Endothelial cell of umbilical vein (primary cell): ENCODE measurements around the gene BRF1.

Experiments
- EZH2 ChIP-seq: IDR thresholded peaks from 2 replicates; pipeline ENCODE4 v1.6.1; 2012; ENCODE audit warnings: borderline replicate concordance, low read depth, mild to moderate bottlenecking, moderate library complexity, low read length, inconsistent platforms; ENCODE audit not compliant: severe bottlenecking
- FOS ChIP-seq: IDR thresholded peaks from 2 replicates; pipeline ENCODE4 v1.6.1; 2011; ENCODE audit warnings: mild to moderate bottlenecking, low read length, moderate library complexity, borderline replicate concordance; ENCODE audit not compliant: insufficient read depth
- POLR2A ChIP-seq: IDR thresholded peaks from 2 replicates; pipeline ENCODE4 v1.6.1; 2012; ENCODE audit warnings: low read depth, mild to moderate bottlenecking, control low read depth, low read length
- POLR2AphosphoS5 ChIP-seq: IDR thresholded peaks from 2 replicates; pipeline ENCODE4 v1.6.1; 2012; ENCODE audit warnings: low read depth, mild to moderate bottlenecking, control low read depth, low read length, moderate library complexity; ENCODE audit not compliant: insufficient read depth
- TF ChIP-seq, protein P1 (sequence below), 2 donors: IDR thresholded peaks; 1 replicate in 1 of 2; 2 replicates in 1 of 2; pipeline ENCODE4 v1.5.1; 2011; ENCODE audit warnings: low read length in 2 of 2, mild to moderate bottlenecking in 2 of 2, moderate library complexity in 2 of 2, control low read depth in 1 of 2, inconsistent platforms in 1 of 2, low read depth in 1 of 2; ENCODE audit not compliant: insufficient read depth in 1 of 2; ENCODE audit errors: extremely low read depth in 1 of 2

DNA sequence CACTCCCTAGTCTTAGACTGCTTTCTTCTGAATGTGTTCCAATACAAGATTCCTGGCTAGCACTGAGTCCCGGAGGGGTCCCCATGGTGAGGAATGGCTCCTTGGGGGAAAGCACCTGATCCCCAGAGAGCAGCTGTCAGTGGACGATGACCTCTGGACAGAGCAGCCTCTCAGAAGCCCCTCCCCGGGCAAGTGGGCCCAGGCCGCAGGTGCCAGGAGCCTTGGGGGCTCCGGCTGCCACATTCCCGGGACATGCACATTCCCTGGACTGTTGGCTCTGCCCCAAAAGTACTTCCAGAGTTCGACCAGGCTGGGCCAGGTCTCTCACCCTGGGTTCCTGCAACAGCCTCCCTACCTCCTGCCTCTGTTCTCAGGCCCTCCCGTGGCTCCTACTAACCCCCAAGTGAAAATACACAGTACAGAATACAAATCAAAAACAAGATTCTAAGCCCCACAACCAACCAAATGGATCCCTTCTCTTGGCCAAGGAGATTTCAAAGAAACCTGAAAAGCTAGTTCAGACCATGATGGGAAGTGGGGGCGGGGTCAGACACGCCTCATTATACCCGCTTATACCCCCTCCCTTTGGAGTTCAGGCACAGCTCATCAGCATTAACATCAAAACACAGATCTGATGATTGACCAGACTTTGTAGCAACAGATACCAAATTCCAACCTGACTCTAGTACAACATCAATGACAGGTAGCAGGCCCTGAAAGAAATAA, 75.8 kb downstream of the BRF1 start:
- TF ChIP-seq POLR2AphosphoS5 (no peak), POLR2A (no peak), EZH2 (no peak), FOS (no peak)
- TF ChIP-seq, protein P1, sequence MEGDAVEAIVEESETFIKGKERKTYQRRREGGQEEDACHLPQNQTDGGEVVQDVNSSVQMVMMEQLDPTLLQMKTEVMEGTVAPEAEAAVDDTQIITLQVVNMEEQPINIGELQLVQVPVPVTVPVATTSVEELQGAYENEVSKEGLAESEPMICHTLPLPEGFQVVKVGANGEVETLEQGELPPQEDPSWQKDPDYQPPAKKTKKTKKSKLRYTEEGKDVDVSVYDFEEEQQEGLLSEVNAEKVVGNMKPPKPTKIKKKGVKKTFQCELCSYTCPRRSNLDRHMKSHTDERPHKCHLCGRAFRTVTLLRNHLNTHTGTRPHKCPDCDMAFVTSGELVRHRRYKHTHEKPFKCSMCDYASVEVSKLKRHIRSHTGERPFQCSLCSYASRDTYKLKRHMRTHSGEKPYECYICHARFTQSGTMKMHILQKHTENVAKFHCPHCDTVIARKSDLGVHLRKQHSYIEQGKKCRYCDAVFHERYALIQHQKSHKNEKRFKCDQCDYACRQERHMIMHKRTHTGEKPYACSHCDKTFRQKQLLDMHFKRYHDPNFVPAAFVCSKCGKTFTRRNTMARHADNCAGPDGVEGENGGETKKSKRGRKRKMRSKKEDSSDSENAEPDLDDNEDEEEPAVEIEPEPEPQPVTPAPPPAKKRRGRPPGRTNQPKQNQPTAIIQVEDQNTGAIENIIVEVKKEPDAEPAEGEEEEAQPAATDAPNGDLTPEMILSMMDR (IDR thresholded peaks at IDR 0.05; ENCODE audit: extremely low read depth in 1 of 2, insufficient read depth in 1 of 2, low read depth in 1 of 2, low read length in 2 of 2), result no peak
